GM18508 (cell line): Measurements from ENCODE around the gene TGFBR2.

Source experiments
- ATAC-seq: cut with Tn5 transposase; IDR thresholded peaks from one replicate; pipeline ENCODE4 v1.9.1; 2021; ENCODE audit warnings: moderate number of reproducible peaks; ENCODE audit not compliant: insufficient read depth, unreplicated experiment

TGFBR2 gene

GRCh38 chr3:30733696-30734095, 127.3 kb downstream of the TGFBR2 start:
- no peak for ATAC-seq

- ATAC-seq: no peak
Observed at GRCh38 chr3:30737743-30738499, 131.5 kb downstream of the TGFBR2 start.

GRCh38 chr3:30738605-30739004, 132.2 kb downstream of the TGFBR2 start:
- ATAC-seq: no peak

GRCh38 chr3:30741889-30742288, 135.5 kb downstream of the TGFBR2 start:
- no peak for ATAC-seq

GRCh38 chr3:30742796-30743619, 136.6 kb downstream of the TGFBR2 start:
- ATAC-seq: no peak
